Measurements from ENCODE around the gene ARID5B.

Gene ARID5B

DNA sequence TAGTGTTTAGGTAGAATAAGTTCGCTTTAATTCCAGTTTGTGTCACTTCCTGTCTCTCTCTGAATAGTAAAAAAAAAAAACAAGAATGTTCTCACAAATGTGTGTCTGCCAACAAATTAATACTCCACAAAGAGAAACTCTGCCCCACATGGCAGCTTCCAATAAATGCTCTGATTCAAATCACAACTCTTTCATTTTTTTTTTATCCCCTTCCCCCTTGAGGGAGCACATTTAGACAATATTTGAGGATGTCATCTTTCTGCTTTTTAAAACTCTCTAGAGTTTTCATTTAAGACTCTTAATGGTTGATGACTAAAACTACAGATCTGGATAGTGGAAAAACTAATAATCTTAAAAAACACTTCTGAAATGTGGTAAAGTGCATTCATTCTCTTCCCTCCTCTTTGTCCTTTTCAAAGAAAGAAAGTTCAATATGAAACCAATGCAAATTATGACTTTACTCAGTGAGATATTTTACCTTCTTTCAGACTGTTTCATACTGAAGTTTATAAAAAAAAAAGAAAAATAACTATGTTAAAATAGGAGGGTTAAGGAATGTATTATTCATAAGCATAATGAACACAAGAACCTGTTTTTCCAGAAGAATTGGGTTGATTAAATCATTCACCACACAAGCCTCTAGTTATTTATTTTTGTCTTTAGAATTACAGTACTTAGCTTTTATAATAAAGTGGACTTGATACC is 42.3 kb downstream of the ARID5B start:
- DNase-seq: no peak

DNA sequence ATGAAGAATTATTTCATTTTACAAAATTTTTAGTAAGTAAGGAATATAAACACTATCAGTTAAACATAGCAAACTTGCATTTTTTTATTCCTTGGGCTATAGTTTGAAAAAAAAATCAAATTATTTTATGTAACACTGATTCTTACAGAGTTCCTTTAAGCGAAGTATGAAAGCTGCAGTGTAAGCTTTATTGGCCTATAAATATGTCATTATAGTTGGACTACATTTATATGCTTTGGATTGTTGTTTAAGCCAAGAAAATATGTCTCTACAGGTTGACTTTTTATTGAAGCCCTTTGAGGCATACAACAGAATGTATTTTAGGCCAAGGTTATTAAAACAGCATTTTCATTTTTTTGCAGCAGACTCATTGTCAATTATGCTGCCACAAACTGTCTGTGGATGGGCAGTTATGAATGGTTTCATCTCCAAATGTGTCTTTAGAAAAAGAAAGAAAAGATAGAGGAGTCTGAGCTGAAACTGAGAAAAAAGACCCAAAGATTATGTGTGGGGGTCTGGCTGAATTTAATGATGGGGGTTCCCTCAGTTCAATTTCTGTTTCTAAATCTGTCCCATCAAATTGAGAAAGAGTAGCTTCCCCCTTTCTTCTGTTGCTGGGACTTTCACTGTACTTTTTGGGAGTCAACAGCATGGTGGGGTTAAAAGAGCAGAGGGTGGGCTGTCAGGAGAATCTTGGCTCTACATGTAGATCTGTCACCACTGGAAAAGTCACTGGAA is 43.1 kb downstream of the ARID5B start:
- no peak for DNase-seq

DNA sequence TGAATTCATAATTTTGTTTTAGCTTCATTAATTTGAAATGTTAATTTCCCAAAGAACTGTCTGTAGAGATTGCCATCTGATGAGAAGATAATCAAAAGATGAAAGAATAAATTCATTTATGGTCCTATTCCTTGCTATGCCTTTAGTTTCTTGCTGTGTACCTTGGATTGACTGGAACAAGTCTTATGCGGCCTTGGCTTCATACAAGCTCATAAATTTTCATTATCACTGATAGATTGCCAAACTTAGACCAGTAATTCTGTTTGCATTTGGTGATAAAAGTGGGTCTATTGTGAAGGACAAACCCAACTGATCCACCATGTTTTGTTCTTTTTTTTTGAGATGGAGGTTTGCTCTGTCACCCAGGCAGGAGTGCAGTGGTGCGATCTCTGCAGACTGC is 48.2 kb downstream of the ARID5B start:
- DNase-seq: no peak

DNA sequence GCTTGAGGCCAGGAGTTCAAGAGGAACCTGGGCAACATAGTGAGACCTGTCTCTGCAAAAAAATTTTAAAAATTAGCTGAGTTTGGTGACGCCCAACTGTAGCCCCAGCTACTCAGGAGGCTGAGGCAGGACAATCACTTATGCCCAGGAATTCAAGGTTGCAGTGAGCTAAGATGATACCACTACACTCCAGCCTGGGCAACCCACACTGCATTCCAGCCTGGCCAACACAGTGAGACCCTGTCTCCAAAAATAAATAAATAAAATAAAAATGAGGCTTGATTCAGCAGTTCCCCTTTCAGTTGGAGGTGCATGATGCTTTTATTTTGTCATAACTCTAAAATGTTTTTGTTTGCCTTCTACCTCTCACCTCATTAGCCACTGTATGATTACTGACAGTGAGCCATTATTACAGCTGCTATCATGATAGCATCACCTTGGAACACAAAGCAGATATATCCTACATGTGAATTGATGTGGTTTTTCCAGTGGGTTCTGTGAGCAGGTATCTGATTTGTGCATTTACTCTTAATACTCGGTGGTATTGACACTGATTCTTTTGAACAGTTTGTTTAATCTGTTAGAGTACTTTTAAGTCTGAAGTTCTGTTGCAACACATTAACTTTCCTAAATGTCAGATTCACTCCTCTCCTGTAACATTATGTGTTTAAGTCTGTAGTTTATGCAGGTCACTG is 49.1 kb downstream of the ARID5B start:
- DNase-seq: no peak

- DNase-seq: no peak
These were observed 49.6 kb downstream of the ARID5B start for GRCh38 chr10:61951144-61951483.

DNA sequence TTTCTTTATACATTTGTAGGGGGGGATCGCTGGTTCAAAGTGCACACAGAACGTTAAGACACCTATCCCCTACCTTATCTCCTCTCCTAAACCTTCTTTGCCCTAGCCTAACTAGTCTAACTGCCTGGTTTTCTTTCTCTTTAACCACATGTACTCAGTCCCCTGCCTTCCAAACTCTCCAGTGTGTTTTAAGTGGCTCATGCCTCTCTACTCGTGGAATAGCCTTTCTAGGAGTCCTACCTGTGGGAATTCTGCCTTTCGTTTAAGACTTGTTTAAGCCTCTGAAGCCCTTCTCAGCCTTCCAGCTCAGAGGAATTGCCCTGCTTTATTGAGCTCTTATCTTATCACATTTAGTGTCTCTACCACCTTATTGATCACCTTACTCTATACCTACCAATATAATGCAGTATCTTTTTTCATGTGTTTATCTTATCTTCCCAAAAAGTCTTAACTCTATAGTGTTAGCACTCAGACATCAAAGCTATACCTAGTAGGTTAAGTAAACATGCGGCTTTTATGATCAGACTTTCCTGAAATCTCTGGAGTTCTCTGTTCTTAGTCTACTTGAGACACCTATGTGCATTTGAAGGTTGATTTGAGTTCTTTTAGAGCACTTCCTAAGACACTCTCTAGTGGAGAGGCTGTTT is 50.7 kb downstream of the ARID5B start:
- DNase-seq: no peak

- no peak for DNase-seq
These were observed 51.7 kb downstream of the ARID5B start for GRCh38 chr10:61953183-61953582.

- no peak for DNase-seq
These were observed 56.3 kb downstream of the ARID5B start for GRCh38 chr10:61957806-61958205.

GRCh38 chr10:61958311-61958710 is 56.8 kb downstream of the ARID5B start:
- DNase-seq: no peak

- DNase-seq: no peak
These were observed 57.3 kb downstream of the ARID5B start for GRCh38 chr10:61958805-61959204.

DNA sequence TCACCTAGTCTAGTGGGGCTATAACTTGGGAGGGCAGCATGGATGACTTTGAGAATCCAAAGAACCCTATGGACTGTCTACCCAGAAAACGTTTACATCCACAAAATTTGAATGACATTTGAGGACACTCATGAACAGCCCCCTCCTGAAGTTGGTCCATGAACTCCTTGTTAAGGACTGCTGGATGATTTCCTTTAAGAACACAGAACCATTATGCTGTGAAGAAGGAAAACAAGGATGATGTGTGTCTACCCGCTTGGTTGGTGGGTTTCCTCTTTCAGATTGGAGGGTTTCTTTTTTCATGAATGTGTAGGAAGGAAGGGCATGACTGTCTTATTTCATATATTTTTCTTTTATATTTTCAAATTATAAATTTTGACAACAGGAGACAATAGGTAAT is 58.3 kb downstream of the ARID5B start:
- DNase-seq: no peak

- DNase-seq: no peak
These were observed 59.1 kb downstream of the ARID5B start for GRCh38 chr10:61960396-61961120.

DNA sequence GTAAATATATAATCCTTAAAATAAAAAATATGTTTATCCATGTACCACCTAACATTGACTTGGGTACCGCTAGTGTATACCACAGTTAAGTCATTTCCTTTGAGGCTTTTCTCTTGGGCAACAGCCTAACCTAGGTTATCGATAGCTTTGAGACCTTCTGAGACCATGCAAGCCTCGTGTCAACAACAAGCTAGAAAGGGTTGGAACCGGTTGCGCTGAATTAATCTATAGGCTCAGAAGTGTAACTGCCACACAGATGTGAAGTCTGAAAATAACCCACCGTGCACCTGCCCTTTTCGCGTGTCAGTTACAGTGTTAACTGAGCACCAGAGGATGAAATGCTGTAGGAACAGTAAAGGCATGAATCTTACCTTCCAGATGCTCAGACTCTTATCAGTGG is 59.8 kb downstream of the ARID5B start:
- no peak for DNase-seq

DNA sequence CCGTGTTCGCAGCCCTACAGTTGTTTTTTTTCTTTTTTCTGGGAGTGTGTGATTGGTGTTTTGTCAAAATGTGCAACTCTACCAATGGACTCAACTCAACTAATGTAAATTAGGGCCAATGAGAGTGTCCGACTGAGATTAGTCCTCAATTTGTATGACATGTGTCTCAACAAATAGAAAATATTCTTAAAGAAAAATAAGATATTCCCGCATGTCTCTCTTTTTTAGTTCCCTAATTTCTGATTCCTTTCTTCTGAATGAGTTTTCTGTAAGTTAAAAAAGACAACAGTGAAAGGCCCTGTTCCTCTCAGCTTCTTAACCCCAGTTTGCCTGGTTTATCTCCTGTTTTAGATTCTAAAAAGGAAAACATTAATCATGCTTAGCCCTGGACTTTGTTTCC is 61.5 kb downstream of the ARID5B start:
- no peak for DNase-seq

GRCh38 chr10:61963669-61964058 is 62.2 kb downstream of the ARID5B start:
- DNase-seq: no peak

- no peak for DNase-seq
These were observed 62.7 kb downstream of the ARID5B start for GRCh38 chr10:61964059-61964709.

GRCh38 chr10:61964949-61965702 is 63.6 kb downstream of the ARID5B start:
- no peak for DNase-seq

DNA sequence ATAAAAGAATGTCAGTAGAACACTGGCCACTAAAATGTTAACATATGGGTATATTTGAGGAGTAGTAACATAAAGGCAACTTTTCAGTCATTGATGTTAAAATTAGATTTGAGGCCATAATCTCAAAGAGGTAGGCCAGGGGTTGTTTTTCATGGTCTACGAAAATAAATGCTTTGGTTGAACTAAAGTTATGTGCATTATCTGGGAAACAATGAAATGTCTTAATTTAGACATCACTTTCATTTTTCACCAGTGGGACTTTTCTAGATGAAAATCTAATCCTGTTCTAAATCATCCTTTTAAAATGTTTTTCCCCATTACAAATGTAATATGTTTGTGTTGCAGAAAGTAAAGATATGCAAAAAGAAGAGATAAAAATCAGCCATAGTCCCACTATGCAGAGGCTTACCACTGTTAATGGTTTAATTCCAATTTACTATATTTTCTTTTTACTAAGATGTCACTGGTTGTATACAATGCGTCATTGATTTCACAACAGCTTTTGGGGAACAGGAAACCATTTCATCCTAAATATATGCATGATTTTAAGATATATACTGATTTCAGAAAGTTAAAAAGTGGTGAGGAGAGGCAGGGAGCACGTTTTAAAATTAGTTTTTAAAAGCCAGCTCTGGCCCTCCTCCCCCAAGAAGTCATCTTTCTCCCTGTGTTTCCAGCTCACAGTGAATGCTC is 64.3 kb downstream of the ARID5B start:
- DNase-seq: no peak

DNA sequence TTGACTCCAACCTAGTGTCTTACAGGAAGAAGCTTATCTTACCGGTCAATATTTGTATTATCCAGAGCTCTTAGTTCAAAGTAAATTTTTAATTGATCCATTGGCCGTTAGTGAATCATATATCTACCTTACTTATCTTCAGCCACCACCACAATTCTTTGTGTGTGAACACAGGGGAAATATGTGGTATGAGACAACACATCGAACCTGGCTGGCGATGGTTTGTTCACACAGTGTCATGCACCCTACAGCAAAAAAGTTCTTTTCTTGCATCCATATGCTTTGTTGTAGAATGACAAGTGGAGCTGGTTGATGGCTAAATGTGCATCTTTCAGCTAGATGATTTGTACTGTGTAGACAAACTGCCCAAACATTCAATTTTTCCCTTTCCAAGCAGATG is 65.8 kb downstream of the ARID5B start:
- DNase-seq: no peak

DNA sequence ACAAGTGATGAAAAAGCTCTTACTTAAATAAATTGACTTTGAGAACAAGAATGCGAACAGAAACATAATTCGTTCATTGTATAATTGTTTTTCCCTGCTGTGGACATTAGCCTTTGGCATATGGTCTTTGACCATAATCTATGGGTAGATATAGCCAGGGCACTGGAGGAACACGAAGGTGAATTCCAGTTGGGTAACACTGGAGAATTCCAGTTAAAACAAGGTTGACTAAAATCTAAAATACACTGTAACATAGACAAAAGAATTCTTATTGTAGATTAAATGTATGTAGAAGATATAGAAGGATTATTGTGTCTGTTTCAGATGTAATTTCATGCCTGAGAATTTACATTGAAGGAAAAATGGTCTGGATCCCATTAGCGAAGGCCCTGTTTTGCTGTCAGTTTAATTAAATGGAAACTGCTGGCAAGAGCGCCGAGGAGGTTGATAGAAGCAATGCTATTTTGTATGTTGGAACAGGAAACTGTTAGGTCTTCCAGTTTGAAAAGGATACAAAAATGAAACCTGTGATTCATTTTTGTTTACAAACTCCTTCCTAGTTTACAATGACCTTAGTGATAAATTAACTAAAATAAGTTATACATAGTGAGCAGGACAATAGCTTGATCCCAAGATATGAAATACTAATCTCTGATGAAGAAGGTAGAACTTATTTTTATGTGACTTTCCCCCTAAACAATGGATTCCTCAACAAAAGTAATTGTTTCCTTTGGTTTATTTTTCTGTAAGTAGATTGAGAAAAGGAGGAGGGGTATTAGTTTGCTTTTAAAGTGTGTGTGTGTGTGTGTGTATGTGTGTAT is 68.9 kb downstream of the ARID5B start:
- no peak for DNase-seq

Data from midbrain (tissue), 1 donor.